Measurements from ENCODE around the gene SERPINA4.

Gene SERPINA4

DNA sequence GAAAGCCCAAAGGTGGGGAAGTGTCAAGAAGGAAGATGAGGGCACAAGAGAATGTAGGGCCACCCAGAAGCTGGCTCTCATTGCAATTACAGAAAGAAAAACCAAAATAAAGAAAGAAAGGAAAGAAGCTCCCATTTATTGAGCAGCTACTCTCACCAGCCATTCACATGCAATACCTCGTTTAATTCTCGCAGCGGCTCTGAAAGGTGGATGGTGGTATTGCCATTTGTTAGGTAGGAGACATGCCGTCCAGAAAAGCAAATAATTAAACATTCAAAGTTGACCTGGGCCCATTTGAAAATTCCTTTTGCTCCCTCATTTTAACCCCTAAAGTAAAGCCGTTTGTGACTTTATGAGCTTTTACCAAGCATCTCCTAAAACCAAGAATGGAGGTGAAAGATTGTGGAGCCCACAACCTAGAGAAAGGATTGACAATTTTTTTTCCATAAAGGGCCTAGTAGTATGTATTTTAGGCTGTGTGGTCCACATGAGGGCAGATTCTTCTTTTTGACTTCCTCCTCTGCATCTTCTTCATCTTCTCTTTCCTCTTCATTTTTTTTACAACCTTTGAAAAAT is 56.2 kb downstream of the SERPINA4 start:
- peaks cover 0 to 3% of the 10 kb centered on the region in 2 donors for H3K27me3 ChIP-seq (ENCODE audit: control insufficient read depth in 1 of 2, insufficient read depth in 2 of 2, low read length in 2 of 2)
- no peak overlapping the region for H3K27ac ChIP-seq (ENCODE audit: low read length)
- H3K4me3 ChIP-seq (ENCODE audit: low read length in 2 of 2), result no peak overlapping the region
- no peaks in the 10 kb centered on the region for H3K36me3 ChIP-seq (ENCODE audit: control insufficient read depth in 2 of 2, insufficient read depth in 2 of 2, low read length in 2 of 2)
- H3K9me3 ChIP-seq (ENCODE audit: control insufficient read depth in 2 of 2, low read length in 2 of 2), result peaks cover 13 to 16% of the 10 kb centered on the region in 2 donors
- no peak overlapping the region for H3K9ac ChIP-seq (ENCODE audit: low read length in 2 of 2)
- peaks cover 6% of the 10 kb centered on the region for H3K4me1 ChIP-seq (ENCODE audit: control insufficient read depth, insufficient read depth, low read length)

DNA sequence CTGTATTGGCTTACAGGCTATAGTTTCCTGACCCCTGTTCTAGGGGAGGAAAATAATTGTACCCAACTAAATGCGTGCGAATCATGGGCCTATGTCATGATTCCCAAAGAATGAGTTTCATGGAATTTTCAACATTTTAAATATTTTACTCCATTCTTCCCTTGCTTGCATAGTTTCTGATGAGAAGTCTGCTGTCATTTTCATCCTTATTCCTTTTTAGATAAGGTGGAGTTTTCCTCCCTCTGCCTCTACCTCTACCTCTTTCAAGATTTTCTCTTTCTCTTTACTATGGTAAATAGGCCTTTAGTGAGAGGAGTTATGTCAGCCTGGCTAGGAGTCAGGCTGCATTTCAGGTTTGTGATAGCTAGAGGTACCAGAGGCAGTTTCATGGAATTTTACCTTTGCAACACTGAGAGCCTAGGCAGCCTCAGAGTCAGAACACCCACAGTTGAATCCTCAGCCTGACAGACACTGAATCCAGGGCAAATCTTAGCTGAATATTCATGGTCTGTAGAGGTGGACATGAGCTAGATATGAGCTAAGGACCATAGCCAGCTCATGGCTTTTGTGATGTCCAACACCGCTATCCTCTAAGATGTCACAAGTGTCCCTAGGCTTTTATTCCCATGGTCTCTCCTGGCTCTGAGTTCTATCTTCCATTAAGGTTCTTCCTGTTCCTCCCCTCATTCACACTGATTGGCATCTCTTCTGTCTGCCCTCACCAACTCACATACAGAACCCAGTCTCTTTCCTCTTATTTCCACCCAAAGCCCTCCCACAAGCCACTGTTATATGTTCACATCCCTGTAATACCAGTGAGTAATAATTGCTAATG is 57.0 kb downstream of the SERPINA4 start:
- Histone ChIP-seq H3K4me3 (ENCODE audit: low read length in 2 of 2) (no peak overlapping the region), H3K27ac (ENCODE audit: low read length) (no peak overlapping the region), H3K9me3 (ENCODE audit: control insufficient read depth in 2 of 2, low read length in 2 of 2) (peaks cover 13 to 16% of the 10 kb centered on the region in 2 donors), H3K4me1 (ENCODE audit: control insufficient read depth, insufficient read depth, low read length) (peaks cover 5% of the 10 kb centered on the region), H3K36me3 (ENCODE audit: control insufficient read depth in 2 of 2, insufficient read depth in 2 of 2, low read length in 2 of 2) (no peaks in the 10 kb centered on the region), H3K27me3 (ENCODE audit: control insufficient read depth in 1 of 2, insufficient read depth in 2 of 2, low read length in 2 of 2) (peaks cover 3 to 4% of the 10 kb centered on the region in 2 donors), H3K9ac (ENCODE audit: low read length in 2 of 2) (no peak overlapping the region)

DNA sequence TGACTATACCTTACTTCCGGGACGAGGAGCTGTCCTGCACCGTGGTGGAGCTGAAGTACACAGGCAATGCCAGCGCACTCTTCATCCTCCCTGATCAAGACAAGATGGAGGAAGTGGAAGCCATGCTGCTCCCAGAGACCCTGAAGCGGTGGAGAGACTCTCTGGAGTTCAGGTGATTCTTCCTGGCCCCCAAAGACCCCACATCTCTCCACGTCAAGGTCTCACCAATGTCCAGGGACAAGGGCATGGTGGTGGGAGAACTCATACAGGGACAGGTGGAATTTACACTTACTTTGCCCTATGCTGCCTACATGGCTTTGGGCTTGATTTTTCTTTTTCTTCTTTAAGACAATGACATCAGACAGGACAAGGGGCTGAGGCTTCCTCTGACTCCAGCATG is 58.1 kb downstream of the SERPINA4 start:
- peaks cover 13 to 16% of the 10 kb centered on the region in 2 donors for H3K9me3 ChIP-seq (ENCODE audit: control insufficient read depth in 2 of 2, low read length in 2 of 2)
- no peak overlapping the region for H3K27ac ChIP-seq (ENCODE audit: low read length)
- peaks cover 4 to 6% of the 10 kb centered on the region in 2 donors for H3K27me3 ChIP-seq (ENCODE audit: control insufficient read depth in 1 of 2, insufficient read depth in 2 of 2, low read length in 2 of 2)
- no peak overlapping the region for H3K4me3 ChIP-seq (ENCODE audit: low read length in 2 of 2)
- no peak overlapping the region for H3K9ac ChIP-seq (ENCODE audit: low read length in 2 of 2)
- H3K36me3 ChIP-seq (ENCODE audit: control insufficient read depth in 2 of 2, insufficient read depth in 2 of 2, low read length in 2 of 2), result no peaks in the 10 kb centered on the region
- no peaks in the 10 kb centered on the region for H3K4me1 ChIP-seq (ENCODE audit: control insufficient read depth, insufficient read depth, low read length)

Measured in stomach smooth muscle (tissue), 2 donors.